OCI-LY7 (cell line): ENCODE results near the gene DET1. TPM values are rescaled to one million over a fixed set of nuclear protein-coding genes. Genes with fewer than 3 reads are reported as not detected.

ENCODE experiments used
- BruUV-seq: library from RNA; stranded (reverse); fragments of 400-500 nt; replicated peaks from 2 replicates; lab custom pipeline; 2021; lab: Mats Ljungman, UMichigan
- CTCF ChIA-PET: fragments of 300-600 bp; sonication (Branson Sonifier 250); formaldehyde crosslinking; loops from one replicate; lab custom pipeline; 2022; ENCODE audit warnings: antibody characterized with exemption; ENCODE audit not compliant: unreplicated experiment; lab: Charles Lee
- POLR2A ChIA-PET: fragments of 300-600 bp; sonication (Branson Sonifier 250); formaldehyde crosslinking; loops from one replicate; lab custom pipeline; 2022; ENCODE audit warnings: antibody characterized with exemption; lab: Charles Lee
- DNase-seq: peaks from one replicate; pipeline ENCODE4 v3.0.0-alpha.2; 2015; ENCODE audit warnings: low spot score
- H2AFZ ChIP-seq: fragments of 200-600 bp; sonication (generic), shearing (Covaris generic); 2 replicates; pipeline ENCODE4 v1.6.1; 2014; ENCODE audit warnings: mild to moderate bottlenecking, antibody characterized with exemption, low read length, moderate library complexity
- H3K27ac ChIP-seq: fragments of 200-600 bp; sonication (generic); 2 replicates; pipeline ENCODE4 v1.5.1; 2014; ENCODE audit warnings: mixed run types, low read depth, mild to moderate bottlenecking, moderate library complexity, low read length, inconsistent platforms; ENCODE audit not compliant: poor library complexity, severe bottlenecking
- H3K36me3 ChIP-seq: fragments of 200-600 bp; sonication (generic); 2 replicates; pipeline ENCODE4 v1.6.1; 2014; ENCODE audit warnings: mild to moderate bottlenecking, antibody characterized with exemption, low read length, moderate library complexity, mixed read lengths; ENCODE audit not compliant: insufficient read depth
- H3K4me1 ChIP-seq: fragments of 200-600 bp; sonication (generic); 2 replicates; pipeline ENCODE4 v1.5.1; 2014; ENCODE audit warnings: mild to moderate bottlenecking, low read length; ENCODE audit not compliant: insufficient read depth, poor library complexity, severe bottlenecking
- H3K4me2 ChIP-seq: fragments of 200-600 bp; sonication (generic); 2 replicates; pipeline ENCODE4 v1.6.1; 2014; ENCODE audit warnings: mild to moderate bottlenecking, low read length
- H3K4me3 ChIP-seq: fragments of 200-600 bp; sonication (generic); 2 replicates; pipeline ENCODE4 v1.5.1; 2014; ENCODE audit warnings: mild to moderate bottlenecking, low read depth, low read length; ENCODE audit not compliant: poor library complexity, severe bottlenecking
- H3K79me2 ChIP-seq: fragments of 200-600 bp; sonication (generic); 2 replicates; pipeline ENCODE4 v1.6.1; 2016; ENCODE audit warnings: low read depth, mild to moderate bottlenecking, low read length, moderate library complexity, mixed read lengths; ENCODE audit not compliant: insufficient read depth
- H3K9me2 ChIP-seq: fragments of 200-600 bp; sonication (generic); 2 replicates; pipeline ENCODE4 v1.6.1; 2016; ENCODE audit warnings: mild to moderate bottlenecking, low read length, mixed read lengths; ENCODE audit not compliant: insufficient read depth
- H3K9me3 ChIP-seq: fragments of 200-600 bp; sonication (generic); 2 replicates; pipeline ENCODE4 v1.6.1; 2014; ENCODE audit warnings: mild to moderate bottlenecking, mixed run types, low read length, mixed read lengths
- H4K20me1 ChIP-seq: fragments of 200-600 bp; sonication (generic); 2 replicates; pipeline ENCODE4 v1.6.1; 2014; ENCODE audit warnings: mild to moderate bottlenecking, antibody characterized with exemption, low read length, moderate library complexity, mixed read lengths; ENCODE audit not compliant: insufficient read depth
- EZH2phosphoT487 ChIP-seq: fragments of 200-600 bp; sonication (generic); IDR thresholded peaks from 2 replicates; pipeline ENCODE4 v1.6.1; 2018; ENCODE audit warnings: low read depth, borderline replicate concordance, mild to moderate bottlenecking, mixed run types, antibody characterized with exemption, low read length, moderate library complexity, mixed read lengths
- intact Hi-C: fragments of 100-400 bp; cut with micrococcal nuclease; formaldehyde crosslinking; loops from one replicate; pipeline ENCODE4 v1.10.0; 2022; ENCODE audit not compliant: unreplicated experiment
- total RNA-seq, 2 experiments: library from RNA; depleted of rRNA in 1 of 2; stranded (reverse); fragments of >200 nt in 1 of 2; shearing (Covaris generic) in 1 of 2; gene quantifications; 2 replicates each; pipeline ENCODE4 v1.2.3, GENCODE V29; 2014 to 2022
- TF ChIP-seq, protein P1 (sequence below): fragments of 200-600 bp; sonication (generic); conservative IDR thresholded peaks from 2 replicates; pipeline ENCODE4 v1.5.1; 2014; ENCODE audit warnings: mild to moderate bottlenecking, antibody characterized with exemption, low read length, moderate library complexity, mixed read lengths

DET1 gene
- total RNA-seq, 2 experiments from 2014 or later: 9.7 to 9.8 TPM

- TF ChIP-seq, protein P1, sequence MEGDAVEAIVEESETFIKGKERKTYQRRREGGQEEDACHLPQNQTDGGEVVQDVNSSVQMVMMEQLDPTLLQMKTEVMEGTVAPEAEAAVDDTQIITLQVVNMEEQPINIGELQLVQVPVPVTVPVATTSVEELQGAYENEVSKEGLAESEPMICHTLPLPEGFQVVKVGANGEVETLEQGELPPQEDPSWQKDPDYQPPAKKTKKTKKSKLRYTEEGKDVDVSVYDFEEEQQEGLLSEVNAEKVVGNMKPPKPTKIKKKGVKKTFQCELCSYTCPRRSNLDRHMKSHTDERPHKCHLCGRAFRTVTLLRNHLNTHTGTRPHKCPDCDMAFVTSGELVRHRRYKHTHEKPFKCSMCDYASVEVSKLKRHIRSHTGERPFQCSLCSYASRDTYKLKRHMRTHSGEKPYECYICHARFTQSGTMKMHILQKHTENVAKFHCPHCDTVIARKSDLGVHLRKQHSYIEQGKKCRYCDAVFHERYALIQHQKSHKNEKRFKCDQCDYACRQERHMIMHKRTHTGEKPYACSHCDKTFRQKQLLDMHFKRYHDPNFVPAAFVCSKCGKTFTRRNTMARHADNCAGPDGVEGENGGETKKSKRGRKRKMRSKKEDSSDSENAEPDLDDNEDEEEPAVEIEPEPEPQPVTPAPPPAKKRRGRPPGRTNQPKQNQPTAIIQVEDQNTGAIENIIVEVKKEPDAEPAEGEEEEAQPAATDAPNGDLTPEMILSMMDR: no peak
- no peak for TF ChIP-seq EZH2phosphoT487
- no TSS peak for BruUV-seq
- H2AFZ ChIP-seq: no peak overlapping the region
- no peaks in the 10 kb centered on the region for H3K36me3 ChIP-seq
- CTCF ChIA-PET: no interaction called here
- intact Hi-C loops: no loop called here
- POLR2A ChIA-PET: no interaction called here
- H3K4me1 ChIP-seq: no peaks in the 10 kb centered on the region
- no peak for DNase-seq
- no peaks in the 10 kb centered on the region for H3K9me3 ChIP-seq
- no peak overlapping the region for H3K4me2 ChIP-seq
- H3K4me3 ChIP-seq: no peak overlapping the region
- no peaks in the 10 kb centered on the region for H3K9me2 ChIP-seq
- H4K20me1 ChIP-seq: no peaks in the 10 kb centered on the region
- H3K27ac ChIP-seq: no peak overlapping the region
- H3K79me2 ChIP-seq: no peaks in the 10 kb centered on the region
These were observed 7.5 kb downstream of the DET1 start for GRCh38 chr15:88538972-88539371.

DNA sequence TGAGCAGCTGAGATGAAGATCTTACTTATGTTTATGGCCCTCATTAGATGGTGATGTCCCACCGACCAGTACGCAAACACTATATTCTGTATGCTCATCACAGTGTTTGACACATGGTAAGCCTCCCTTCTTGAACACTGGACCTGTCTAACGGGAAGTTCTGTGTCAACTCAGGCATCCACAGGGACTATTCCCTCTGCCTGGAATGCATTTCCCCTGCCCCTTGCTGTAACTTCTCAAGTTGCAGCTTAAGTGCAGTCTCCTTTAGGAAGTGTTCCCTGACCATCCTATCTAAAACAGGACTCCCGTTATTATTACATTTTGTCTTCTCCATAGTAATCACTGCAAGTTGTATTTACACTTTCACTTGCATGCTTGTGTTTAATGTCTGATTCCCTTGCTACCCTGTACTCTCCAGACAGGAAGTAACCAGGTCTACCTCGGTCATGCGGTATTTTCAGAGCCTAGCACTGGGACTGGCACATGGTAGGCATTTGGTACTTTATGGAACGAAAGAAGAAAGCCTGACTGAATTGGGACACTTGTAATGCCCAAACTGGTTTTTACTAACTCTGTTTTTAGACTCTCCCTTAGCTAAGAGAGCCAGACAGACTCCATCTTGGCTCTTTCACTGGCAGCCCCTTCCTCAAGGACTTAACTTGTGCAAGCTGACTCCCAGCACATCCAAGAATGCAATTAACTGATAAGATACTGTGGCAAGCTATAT is 8.7 kb downstream of the DET1 start:
- ChIA-PET POLR2A (interaction anchor here (0.6 kb wide), 1 partner anchor 37 kb away, joined by 3 read pairs; no protein-coding TSS in a partner anchor), CTCF (no interaction called here)

More for the DNA sequence above, 8.7 kb downstream of the DET1 start:
- no peak overlapping the region for H3K27ac ChIP-seq
- H3K4me3 ChIP-seq: no peak overlapping the region
- DNase-seq: no peak
- H3K36me3 ChIP-seq: no peaks in the 10 kb centered on the region
- BruUV-seq: no TSS peak
- no peaks in the 10 kb centered on the region for H3K79me2 ChIP-seq
- intact Hi-C loops: no loop called here
- no peaks in the 10 kb centered on the region for H3K4me1 ChIP-seq
- no peak overlapping the region for H3K4me2 ChIP-seq
- no peaks in the 10 kb centered on the region for H4K20me1 ChIP-seq
- 0 out of 2 replicates have a peak, but pooled peaks cover 5% of the 10 kb centered on the region for H3K9me3 ChIP-seq
- H3K9me2 ChIP-seq: no peaks in the 10 kb centered on the region
- H2AFZ ChIP-seq: no peak overlapping the region
- no peak for TF ChIP-seq EZH2phosphoT487
- TF ChIP-seq, protein P1: no peak
